Trophoblast cell (in vitro differentiated cells and primary cell): Measurements from ENCODE around the gene KIRREL2.

Experiments
- DNase-seq, 2 donors: peaks; one replicate each; pipeline ENCODE4 v3.0.0-alpha.2; 2016
- H2AFZ ChIP-seq: 2 replicates; pipeline ENCODE4 v1.6.1; 2013; ENCODE audit warnings: low read length, moderate library complexity, mild to moderate bottlenecking; ENCODE audit not compliant: insufficient read depth, poor library complexity
- H2AK5ac ChIP-seq: 2 replicates; pipeline ENCODE4 v1.6.1; 2013; ENCODE audit warnings: mild to moderate bottlenecking, low read length
- H2BK120ac ChIP-seq: 2 replicates; pipeline ENCODE4 v1.6.1; 2013; ENCODE audit warnings: low read length, mild to moderate bottlenecking, moderate library complexity; ENCODE audit not compliant: insufficient read depth, poor library complexity
- H2BK12ac ChIP-seq: 2 replicates; pipeline ENCODE4 v1.6.1; 2013; ENCODE audit warnings: mild to moderate bottlenecking, low read length, moderate library complexity
- H2BK5ac ChIP-seq: 2 replicates; pipeline ENCODE4 v1.6.1; 2013; ENCODE audit warnings: low read length, low read depth, moderate library complexity, mild to moderate bottlenecking; ENCODE audit not compliant: poor library complexity
- H3K14ac ChIP-seq: 2 replicates; pipeline ENCODE4 v1.6.1; 2013; ENCODE audit warnings: mild to moderate bottlenecking, low read length
- H3K18ac ChIP-seq: 2 replicates; pipeline ENCODE4 v1.6.1; 2013; ENCODE audit warnings: mild to moderate bottlenecking, low read length
- H3K23ac ChIP-seq: 2 replicates; pipeline ENCODE4 v1.6.1; 2013; ENCODE audit warnings: low read length
- H3K27ac ChIP-seq: 2 replicates; pipeline ENCODE4 v1.5.1; 2013; ENCODE audit warnings: low read depth, mild to moderate bottlenecking, inconsistent platforms, low read length, moderate library complexity
- H3K27me3 ChIP-seq: 2 replicates; pipeline ENCODE4 v1.6.1; 2013; ENCODE audit warnings: inconsistent platforms, mild to moderate bottlenecking, low read length, moderate library complexity; ENCODE audit not compliant: insufficient read depth
- H3K36me3 ChIP-seq, 2 experiments: 1 replicate in 1 of 2; 2 replicates in 1 of 2; pipeline ENCODE4 v1.6.1; 2013; ENCODE audit warnings: low read length in 2 of 2, mild to moderate bottlenecking in 2 of 2, moderate library complexity in 1 of 2; ENCODE audit not compliant: insufficient read depth in 2 of 2, control insufficient read depth in 1 of 2
- H3K4ac ChIP-seq: 2 replicates; pipeline ENCODE4 v1.6.1; 2013; ENCODE audit warnings: low read depth, mild to moderate bottlenecking, low read length, moderate library complexity
- H3K4me1 ChIP-seq, 2 experiments: 1 replicate in 1 of 2; 2 replicates in 1 of 2; pipeline ENCODE4 v1.6.1; 2013; ENCODE audit warnings: low read length in 2 of 2, mild to moderate bottlenecking in 2 of 2, moderate library complexity in 1 of 2; ENCODE audit not compliant: insufficient read depth in 2 of 2, control insufficient read depth in 1 of 2
- H3K4me2 ChIP-seq: 2 replicates; pipeline ENCODE4 v1.6.1; 2013; ENCODE audit warnings: inconsistent platforms, mild to moderate bottlenecking, low read length, moderate library complexity
- H3K4me3 ChIP-seq: 2 replicates; pipeline ENCODE4 v1.5.1; 2013; ENCODE audit warnings: mild to moderate bottlenecking, low read depth, low read length, inconsistent platforms
- H3K79me1 ChIP-seq: one replicate; pipeline ENCODE4 v1.6.1; 2013; ENCODE audit warnings: low read length
- H3K79me2 ChIP-seq: 2 replicates; pipeline ENCODE4 v1.6.1; 2013; ENCODE audit warnings: low read length, mild to moderate bottlenecking; ENCODE audit not compliant: control insufficient read depth, insufficient read depth, poor library complexity
- H3K9ac ChIP-seq: 2 replicates; pipeline ENCODE4 v1.6.1; 2013; ENCODE audit warnings: mild to moderate bottlenecking, low read length
- H3K9me3 ChIP-seq: 2 replicates; pipeline ENCODE4 v1.6.1; 2013; ENCODE audit warnings: low read depth, mild to moderate bottlenecking, control low read depth, inconsistent platforms, low read length; ENCODE audit not compliant: insufficient read depth
- H4K12ac ChIP-seq: 2 replicates; pipeline ENCODE4 v1.6.1; 2013; ENCODE audit warnings: low read depth, mild to moderate bottlenecking, low read length, moderate library complexity
- H4K8ac ChIP-seq: 2 replicates; pipeline ENCODE4 v1.6.1; 2013; ENCODE audit warnings: low read depth, mild to moderate bottlenecking, low read length, moderate library complexity
- H4K91ac ChIP-seq: one replicate; pipeline ENCODE4 v1.6.1; 2013; ENCODE audit warnings: low read depth, mild to moderate bottlenecking, low read length, moderate library complexity
- WGBS: extraction: QIAGEN DNeasy Blood & Tissue Kit; methylation state at CpG from one replicate; pipeline ENCODE4 v1.1.7; 2013; ENCODE audit warnings: missing lambda C conversion rate; ENCODE audit not compliant: insufficient read length, insufficient coverage; ENCODE audit errors: extremely low coverage; 5-methylcytosine and 5-hydroxymethylcytosine counted together

KIRREL2 gene

GRCh38 chr19:35822579-35822978 is 34.1 kb upstream of the KIRREL2 start:
- no peak overlapping the region for H3K9ac ChIP-seq
- no peak overlapping the region for H4K8ac ChIP-seq
- no peaks in the 10 kb centered on the region for H3K27me3 ChIP-seq
- H3K4me1 ChIP-seq = no peaks in the 10 kb centered on the region
- H2AK5ac ChIP-seq = no peak overlapping the region
- WGBS = no CpG with 5 or more reads among the region's 3 CpGs
- no peak overlapping the region for H2AFZ ChIP-seq
- H2BK12ac ChIP-seq = no peak overlapping the region
- no peak overlapping the region for H3K14ac ChIP-seq
- no peaks in the 10 kb centered on the region for H3K79me2 ChIP-seq
- H3K27ac ChIP-seq = no peak overlapping the region
- DNase-seq = no peak
- H2BK120ac ChIP-seq = no peak overlapping the region
- no peak overlapping the region for H3K23ac ChIP-seq
- H3K4me3 ChIP-seq = no peak overlapping the region
- no peaks in the 10 kb centered on the region for H3K36me3 ChIP-seq
- no peak overlapping the region for H3K4me2 ChIP-seq
- no peak overlapping the region for H3K18ac ChIP-seq
- H3K79me1 ChIP-seq = no peaks in the 10 kb centered on the region
- no peak overlapping the region for H4K12ac ChIP-seq
- no peak overlapping the region for H3K4ac ChIP-seq
- H3K9me3 ChIP-seq = no peaks in the 10 kb centered on the region
- no peak overlapping the region for H2BK5ac ChIP-seq
- H4K91ac ChIP-seq = no peak overlapping the region

- no peak for DNase-seq
- Histone ChIP-seq H3K18ac (no peak overlapping the region), H2BK120ac (no peak overlapping the region), H3K14ac (no peak overlapping the region), H2BK12ac (no peak overlapping the region), H4K12ac (no peak overlapping the region), H4K91ac (no peak overlapping the region), H4K8ac (no peak overlapping the region), H3K9ac (no peak overlapping the region), H3K4me2 (no peak overlapping the region), H2AK5ac (no peak overlapping the region), H2AFZ (no peak overlapping the region), H2BK5ac (no peak overlapping the region), H3K27me3 (no peaks in the 10 kb centered on the region), H3K36me3 (no peaks in the 10 kb centered on the region), H3K4me1 (no peaks in the 10 kb centered on the region), H3K4me3 (no peak overlapping the region), H3K79me2 (no peaks in the 10 kb centered on the region), H3K4ac (no peak overlapping the region), H3K79me1 (no peaks in the 10 kb centered on the region), H3K23ac (no peak overlapping the region), H3K27ac (no peak overlapping the region), H3K9me3 (no peaks in the 10 kb centered on the region)
- no CpG with 5 or more reads among the region's 5 CpGs for WGBS
Measured at GRCh38 chr19:35824150-35824549, 32.6 kb upstream of the KIRREL2 start.

- no peak overlapping the region for H3K9ac ChIP-seq
- no peak overlapping the region for H3K4me2 ChIP-seq
- H3K4me3 ChIP-seq = no peak overlapping the region
- H3K9me3 ChIP-seq = peaks cover 6% of the 10 kb centered on the region
- no peak overlapping the region for H2BK120ac ChIP-seq
- DNase-seq = peak; percentile 72 to 91
- no peaks in the 10 kb centered on the region for H3K79me2 ChIP-seq
- no peaks in the 10 kb centered on the region for H3K4me1 ChIP-seq
- no peak overlapping the region for H4K12ac ChIP-seq
- H3K23ac ChIP-seq = no peak overlapping the region
- no peak overlapping the region for H2AFZ ChIP-seq
- no peak overlapping the region for H3K4ac ChIP-seq
- H3K79me1 ChIP-seq = no peaks in the 10 kb centered on the region
- H3K27me3 ChIP-seq = no peaks in the 10 kb centered on the region
- no peak overlapping the region for H4K8ac ChIP-seq
- no peak overlapping the region for H2BK12ac ChIP-seq
- H3K18ac ChIP-seq = no peak overlapping the region
- WGBS = no CpG with 5 or more reads among the region's 12 CpGs
- no peak overlapping the region for H4K91ac ChIP-seq
- H3K27ac ChIP-seq = no peak overlapping the region
- H2BK5ac ChIP-seq = no peak overlapping the region
- H3K36me3 ChIP-seq = no peaks in the 10 kb centered on the region
- no peak overlapping the region for H2AK5ac ChIP-seq
- H3K14ac ChIP-seq = no peak overlapping the region
Measured at GRCh38 chr19:35828692-35829301, 27.9 kb upstream of the KIRREL2 start.

GRCh38 chr19:35830986-35831385 is 25.7 kb upstream of the KIRREL2 start:
- no peak overlapping the region for H3K4ac ChIP-seq
- no peak overlapping the region for H2BK120ac ChIP-seq
- H2BK5ac ChIP-seq = no peak overlapping the region
- no peak overlapping the region for H4K91ac ChIP-seq
- no peak overlapping the region for H2BK12ac ChIP-seq
- no peaks in the 10 kb centered on the region for H3K4me1 ChIP-seq
- no peak overlapping the region for H4K12ac ChIP-seq
- H2AK5ac ChIP-seq = no peak overlapping the region
- no peaks in the 10 kb centered on the region for H3K79me1 ChIP-seq
- H3K4me2 ChIP-seq = no peak overlapping the region
- H3K4me3 ChIP-seq = no peak overlapping the region
- H3K14ac ChIP-seq = no peak overlapping the region
- no peaks in the 10 kb centered on the region for H3K79me2 ChIP-seq
- H3K23ac ChIP-seq = no peak overlapping the region
- no peaks in the 10 kb centered on the region for H3K27me3 ChIP-seq
- no peak overlapping the region for H3K27ac ChIP-seq
- DNase-seq = no peak
- no peak overlapping the region for H2AFZ ChIP-seq
- H3K9me3 ChIP-seq = peaks cover 6% of the 10 kb centered on the region
- H3K9ac ChIP-seq = no peak overlapping the region
- H3K36me3 ChIP-seq = no peaks in the 10 kb centered on the region
- no peak overlapping the region for H3K18ac ChIP-seq
- WGBS = no CpG with 5 or more reads among the region's 18 CpGs
- H4K8ac ChIP-seq = no peak overlapping the region
